NCI-H226 (cell line): Measurements from ENCODE around the gene MED31.
"Not testable (repeated sequence)": the region's sequence is repeated elsewhere in the genome, so short reads cannot be mapped to it uniquely, and the experiment has no call there.

ENCODE experiments used
- DNase-seq: peaks from one replicate; pipeline ENCODE4 v3.0.0-alpha.2; 2015

The MED31 gene

DNA sequence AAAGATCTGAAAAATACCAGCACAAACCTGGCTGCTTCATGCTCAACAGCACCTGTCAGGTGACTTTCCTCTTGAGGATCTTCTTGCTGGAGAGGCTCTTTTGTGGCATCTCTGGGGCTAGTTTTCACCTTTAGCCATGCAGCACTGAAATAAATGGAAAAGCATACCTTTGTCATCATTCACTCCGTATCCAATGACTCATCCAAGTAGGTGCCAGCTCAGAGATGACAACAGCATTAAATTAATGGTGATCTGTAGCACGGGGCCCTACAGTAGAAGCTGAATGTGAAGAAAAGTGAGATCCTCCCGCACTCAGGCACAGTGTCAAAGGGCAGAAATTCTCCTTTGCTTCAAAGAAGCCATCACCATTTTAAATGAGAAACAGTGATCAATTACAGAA is 43.1 kb downstream of the MED31 start:
- peak; percentile 29 for DNase-seq

GRCh38 chr17:6605142-6605541 is 46.3 kb downstream of the MED31 start:
- DNase-seq, result no peak

- no peak for DNase-seq
These were observed 47.6 kb downstream of the MED31 start for GRCh38 chr17:6603744-6604325.

DNA sequence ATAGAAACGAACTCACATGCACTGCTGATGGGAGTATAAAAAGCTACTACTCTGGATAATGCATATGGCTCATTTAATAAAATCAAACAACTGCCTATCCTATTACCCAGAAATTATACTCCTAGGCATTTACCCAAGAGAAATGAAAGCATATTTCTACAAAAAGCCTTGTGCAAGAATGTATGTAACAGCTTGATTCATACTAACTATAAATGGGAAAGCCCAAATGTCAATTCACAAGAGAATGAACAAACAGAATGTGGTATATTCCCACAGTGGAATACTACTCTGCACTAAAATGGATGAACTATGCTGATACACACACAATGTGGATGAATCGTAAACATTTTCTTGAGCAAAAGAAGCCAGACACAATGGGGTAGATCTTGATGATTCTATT is 49.3 kb downstream of the MED31 start:
- no peak for DNase-seq

DNA sequence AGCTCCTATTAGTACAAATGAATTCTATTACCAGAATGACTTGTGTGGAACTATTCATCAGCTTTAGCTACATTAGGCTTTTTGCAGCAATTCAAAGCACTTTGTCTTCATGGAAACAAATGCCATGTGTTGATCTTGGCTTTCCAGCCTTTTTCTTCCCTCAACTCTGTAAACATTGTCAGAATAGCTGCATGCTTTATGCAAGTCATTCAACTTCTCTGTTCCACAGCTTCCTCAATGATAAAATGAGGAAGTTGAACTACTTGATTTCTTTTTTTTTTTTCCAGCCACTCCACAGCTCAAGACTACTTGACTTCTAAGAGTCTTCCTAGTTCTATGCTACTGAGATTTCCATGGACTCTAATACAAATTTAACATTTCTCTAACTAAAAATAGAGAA is 52.0 kb downstream of the MED31 start:
- no peak for DNase-seq

- no peak for DNase-seq
These were observed 53.7 kb downstream of the MED31 start for GRCh38 chr17:6597727-6598126.

DNA sequence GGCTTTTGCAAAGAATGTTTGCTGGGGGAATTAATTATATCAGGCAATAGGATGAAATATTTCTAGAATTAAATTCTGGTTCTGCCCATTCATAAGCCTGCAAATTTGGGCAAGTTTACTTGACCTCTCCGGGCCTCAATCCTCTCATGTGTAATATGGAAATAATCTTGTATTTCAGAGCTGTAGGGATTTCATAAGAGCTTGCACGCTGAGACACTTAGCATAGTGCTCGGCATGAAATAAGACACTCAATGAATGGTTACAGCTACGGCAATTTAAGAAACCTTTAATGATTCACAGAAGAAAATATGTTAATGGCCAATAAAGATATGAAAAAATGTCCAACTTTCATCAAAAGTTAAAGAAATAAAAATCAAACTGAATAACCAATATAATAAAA is 54.5 kb downstream of the MED31 start:
- no peak for DNase-seq

GRCh38 chr17:6596511-6596910 is 54.9 kb downstream of the MED31 start:
- no peak for DNase-seq

DNA sequence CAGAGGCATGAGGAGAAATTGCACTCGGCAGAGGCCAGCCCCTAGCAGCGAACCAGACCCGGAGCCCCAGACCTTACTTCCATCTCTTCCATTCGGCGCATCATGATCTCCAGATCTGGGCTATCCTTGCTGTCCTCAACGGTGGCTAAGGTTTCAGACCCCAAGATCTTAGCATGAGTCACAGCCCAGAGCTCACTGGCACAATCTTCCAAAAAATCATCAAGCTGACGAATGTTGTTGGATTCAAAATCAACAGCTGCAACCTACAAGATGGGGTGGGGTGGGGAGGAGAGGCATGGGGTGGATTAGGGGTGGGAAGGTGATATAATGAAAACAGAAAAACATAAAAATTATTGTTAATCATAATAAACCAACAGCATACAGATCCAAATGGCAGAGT is 55.3 kb downstream of the MED31 start:
- no peak for DNase-seq

GRCh38 chr17:6593371-6593770 is 58.0 kb downstream of the MED31 start:
- not testable (repeated sequence) for DNase-seq
